ENCODE results near the gene TOM1L1.

DNA sequence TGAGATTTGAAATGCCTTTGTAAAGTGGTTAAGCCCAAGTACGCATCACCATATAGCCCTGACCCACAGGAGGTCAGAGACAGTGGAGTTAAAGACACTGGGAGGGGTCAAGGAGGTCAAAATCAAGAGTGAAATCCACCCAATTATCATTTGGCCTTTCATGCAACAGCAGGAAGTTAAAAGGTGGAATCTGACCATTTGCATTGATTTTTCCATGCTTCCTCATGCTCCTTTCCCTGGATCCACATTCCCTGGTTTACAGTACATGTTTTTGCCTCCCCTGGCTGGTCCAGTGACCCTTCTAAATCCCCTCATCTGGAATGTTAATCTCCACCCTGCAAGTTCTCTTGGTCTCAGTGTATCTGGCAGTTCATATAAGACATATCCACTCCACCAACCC, 36.6 kb upstream of the TOM1L1 start:
- TF ChIP-seq, protein P1, sequence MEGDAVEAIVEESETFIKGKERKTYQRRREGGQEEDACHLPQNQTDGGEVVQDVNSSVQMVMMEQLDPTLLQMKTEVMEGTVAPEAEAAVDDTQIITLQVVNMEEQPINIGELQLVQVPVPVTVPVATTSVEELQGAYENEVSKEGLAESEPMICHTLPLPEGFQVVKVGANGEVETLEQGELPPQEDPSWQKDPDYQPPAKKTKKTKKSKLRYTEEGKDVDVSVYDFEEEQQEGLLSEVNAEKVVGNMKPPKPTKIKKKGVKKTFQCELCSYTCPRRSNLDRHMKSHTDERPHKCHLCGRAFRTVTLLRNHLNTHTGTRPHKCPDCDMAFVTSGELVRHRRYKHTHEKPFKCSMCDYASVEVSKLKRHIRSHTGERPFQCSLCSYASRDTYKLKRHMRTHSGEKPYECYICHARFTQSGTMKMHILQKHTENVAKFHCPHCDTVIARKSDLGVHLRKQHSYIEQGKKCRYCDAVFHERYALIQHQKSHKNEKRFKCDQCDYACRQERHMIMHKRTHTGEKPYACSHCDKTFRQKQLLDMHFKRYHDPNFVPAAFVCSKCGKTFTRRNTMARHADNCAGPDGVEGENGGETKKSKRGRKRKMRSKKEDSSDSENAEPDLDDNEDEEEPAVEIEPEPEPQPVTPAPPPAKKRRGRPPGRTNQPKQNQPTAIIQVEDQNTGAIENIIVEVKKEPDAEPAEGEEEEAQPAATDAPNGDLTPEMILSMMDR (IDR thresholded peaks at IDR 0.05; ENCODE audit: insufficient read depth, low read length), result no peak
- no peak for TF ChIP-seq POLR2AphosphoS5 (IDR thresholded peaks at IDR 0.05; ENCODE audit: low read depth)
